Measurements from ENCODE around the gene GNLY. TPM values are rescaled to one million over a fixed set of nuclear protein-coding genes. Genes with fewer than 3 reads are reported as not detected.

GNLY gene
- total and polyA plus RNA-seq, 2 donors (not counting 3 experiments of a cell fraction or from before 2014, with no cell fraction given) = not detected

DNA sequence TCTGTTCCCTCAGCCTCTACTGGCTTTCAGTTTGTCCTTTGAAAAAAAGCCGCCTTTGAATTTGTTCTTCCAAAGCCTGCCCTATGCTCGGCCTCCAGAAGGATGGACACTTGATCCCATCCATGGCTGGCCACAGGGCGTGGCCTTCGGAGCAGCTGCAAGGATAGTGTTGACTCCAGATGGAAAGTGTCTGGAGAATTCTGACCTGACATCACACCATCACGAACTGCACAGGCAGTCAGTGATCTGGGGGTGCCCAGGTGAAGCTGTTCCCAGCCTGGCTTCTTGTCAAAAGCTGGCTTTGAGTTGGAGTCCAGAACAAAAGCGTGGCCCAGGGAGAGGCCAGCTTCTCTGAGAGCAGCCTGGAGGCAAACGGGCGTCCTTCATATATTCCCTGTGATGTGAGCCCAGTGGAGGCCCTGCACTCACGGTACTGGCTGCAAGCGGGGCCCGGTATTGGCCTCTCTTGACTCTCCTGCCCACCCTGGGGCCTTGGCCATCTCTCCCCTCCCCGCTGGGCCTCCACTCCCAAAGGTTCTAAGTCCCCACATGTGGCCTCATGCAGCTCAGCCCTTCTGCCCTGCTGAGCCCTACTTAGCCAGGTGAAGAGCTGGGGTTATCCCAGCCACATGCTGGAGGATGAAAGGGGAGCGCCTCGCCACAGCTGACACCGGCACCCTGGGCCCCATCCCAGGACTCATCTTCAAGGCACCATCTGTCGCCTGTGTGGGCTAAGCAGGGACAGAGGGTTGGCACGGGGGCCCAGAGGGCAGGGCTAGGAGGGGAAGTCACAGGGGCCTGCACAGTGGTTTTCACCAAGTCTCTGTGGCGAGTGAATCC, 39.2 kb downstream of the GNLY start:
- POLR2A ChIA-PET = no interaction called here
- TF ChIP-seq FOS (IDR thresholded peaks at IDR 0.05; ENCODE audit: borderline replicate concordance, insufficient read depth, low read length) = no peak
- TF ChIP-seq, protein P1, sequence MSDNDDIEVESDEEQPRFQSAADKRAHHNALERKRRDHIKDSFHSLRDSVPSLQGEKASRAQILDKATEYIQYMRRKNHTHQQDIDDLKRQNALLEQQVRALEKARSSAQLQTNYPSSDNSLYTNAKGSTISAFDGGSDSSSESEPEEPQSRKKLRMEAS (IDR thresholded peaks at IDR 0.05; ENCODE audit: insufficient read depth, insufficient read length) = no peak
- TF ChIP-seq MYC (IDR thresholded peaks at IDR 0.05; ENCODE audit: low read depth, low read length) = no peak
- TF ChIP-seq EZH2 (IDR thresholded peaks at IDR 0.05; ENCODE audit: borderline replicate concordance, low read depth, low read length, severe bottlenecking) = no peak
- TF ChIP-seq JUN (IDR thresholded peaks at IDR 0.05; ENCODE audit: borderline replicate concordance, insufficient read depth, insufficient read length, low read depth) = no peak
- TF ChIP-seq POLR2AphosphoS5 (IDR thresholded peaks at IDR 0.05; ENCODE audit: insufficient read depth, low read depth, low read length) = no peak
- TF ChIP-seq POLR2A (IDR thresholded peaks at IDR 0.05; ENCODE audit: low read depth, low read length) = no peak
- no peak for TF ChIP-seq GATA2 (IDR thresholded peaks at IDR 0.05; ENCODE audit: insufficient read depth, insufficient read length, low read depth, low read length)
- TF ChIP-seq CTCF (IDR thresholded peaks at IDR 0.05; ENCODE audit: extremely low read depth in 1 of 2, insufficient read depth in 1 of 2, low read depth in 1 of 2, low read length in 2 of 2) = no peak
- Histone ChIP-seq H2AFZ (ENCODE audit: low read depth, low read length) (no peak overlapping the region), H3K9me3 (replicated peaks; ENCODE audit: control insufficient read depth, insufficient read depth, low read length) (no peaks in the 10 kb centered on the region), H3K4me1 (ENCODE audit: control insufficient read depth, extremely low read depth, insufficient read depth, low read length) (peaks cover 24% of the 10 kb centered on the region), H3K9ac (replicated peaks; ENCODE audit: extremely low read depth, insufficient read depth, low read length) (no peak overlapping the region), H3K36me3 (ENCODE audit: control insufficient read depth in 2 of 2, extremely low read depth in 1 of 2, insufficient read depth in 2 of 2, low read length in 2 of 2) (no peaks in the 10 kb centered on the region), H3K4me3 (replicated peaks in 1 of 3; ENCODE audit: insufficient read depth in 1 of 3, low read depth in 1 of 3, low read length in 3 of 3) (no peak overlapping the region), H4K20me1 (replicated peaks; ENCODE audit: control insufficient read depth, extremely low read depth, insufficient read depth, low read length) (no peaks in the 10 kb centered on the region), H3K4me2 (ENCODE audit: insufficient read depth, low read length) (no peak overlapping the region), H3K27me3 (ENCODE audit: control insufficient read depth in 2 of 2, insufficient read depth in 2 of 2, low read length in 2 of 2) (no peaks in the 10 kb centered on the region), H3K9me1 (replicated peaks; ENCODE audit: control insufficient read depth, extremely low read depth, insufficient read depth, low read length) (no peaks in the 10 kb centered on the region), H3K27ac (ENCODE audit: insufficient read depth, low read depth, low read length) (no peak overlapping the region), H3K79me2 (ENCODE audit: control insufficient read depth, insufficient read depth, low read length) (no peaks in the 10 kb centered on the region)
- CTCF ChIA-PET = interaction anchor here (0.7 to 5.2 kb wide), 6 partner anchors 8 to 156 kb away, joined by 3 to 27 read pairs (median 6); no protein-coding TSS in a partner anchor
- BruUV-seq (replicated peaks) = no TSS peak
- intact Hi-C loops (cut with micrococcal nuclease) = no loop called here
- no peak for DNase-seq (ENCODE audit: low read depth, low spot score)
- dilution Hi-C loops (cut with MboI; ENCODE audit: extremely low pct_ligation_motif_present, low sequenced_read_pairs) = no loop called here
- FAIRE-seq = no peak

All from endothelial cell of umbilical vein (primary cell).